ENCODE results near the gene ABLIM1.

- TF ChIP-seq FOXM1 (IDR thresholded peaks at IDR 0.05; ENCODE audit: borderline replicate concordance, low read depth) (no peak), TEAD4 (IDR thresholded peaks at IDR 0.05) (no peak), YY1 (IDR thresholded peaks at IDR 0.05; ENCODE audit: low read depth) (no peak)
These were observed 44.7 kb downstream of the ABLIM1 start for GRCh38 chr10:114613237-114613979.

Data from Ishikawa (cell line).